Breast epithelium (tissue), 3 donors: ENCODE measurements around the gene CDC5L.

Source experiments
- POLR2AphosphoS5 ChIP-seq, 3 donors: sonication (generic); formaldehyde crosslinking; IDR thresholded peaks; one replicate each; pipeline ENCODE4 v1.6.1; 2017; ENCODE audit warnings: antibody characterized with exemption in 3 of 3
- TF ChIP-seq, protein P1 (sequence below), 3 donors: fragments of 450-650 bp; IDR thresholded peaks; one replicate each; pipeline ENCODE4 v1.5.1; 2016 to 2017; ENCODE audit warnings: antibody characterized with exemption in 3 of 3, mild to moderate bottlenecking in 3 of 3, moderate library complexity in 3 of 3

GRCh38 chr6:44395501-44395900, 8.0 kb downstream of the CDC5L start:
- TF ChIP-seq, protein P1, sequence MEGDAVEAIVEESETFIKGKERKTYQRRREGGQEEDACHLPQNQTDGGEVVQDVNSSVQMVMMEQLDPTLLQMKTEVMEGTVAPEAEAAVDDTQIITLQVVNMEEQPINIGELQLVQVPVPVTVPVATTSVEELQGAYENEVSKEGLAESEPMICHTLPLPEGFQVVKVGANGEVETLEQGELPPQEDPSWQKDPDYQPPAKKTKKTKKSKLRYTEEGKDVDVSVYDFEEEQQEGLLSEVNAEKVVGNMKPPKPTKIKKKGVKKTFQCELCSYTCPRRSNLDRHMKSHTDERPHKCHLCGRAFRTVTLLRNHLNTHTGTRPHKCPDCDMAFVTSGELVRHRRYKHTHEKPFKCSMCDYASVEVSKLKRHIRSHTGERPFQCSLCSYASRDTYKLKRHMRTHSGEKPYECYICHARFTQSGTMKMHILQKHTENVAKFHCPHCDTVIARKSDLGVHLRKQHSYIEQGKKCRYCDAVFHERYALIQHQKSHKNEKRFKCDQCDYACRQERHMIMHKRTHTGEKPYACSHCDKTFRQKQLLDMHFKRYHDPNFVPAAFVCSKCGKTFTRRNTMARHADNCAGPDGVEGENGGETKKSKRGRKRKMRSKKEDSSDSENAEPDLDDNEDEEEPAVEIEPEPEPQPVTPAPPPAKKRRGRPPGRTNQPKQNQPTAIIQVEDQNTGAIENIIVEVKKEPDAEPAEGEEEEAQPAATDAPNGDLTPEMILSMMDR (IDR thresholded peaks at IDR 0.05) = no peak
- TF ChIP-seq POLR2AphosphoS5 (IDR thresholded peaks at IDR 0.05) = no peak
